Calu3 (cell line): ENCODE results near the gene MFSD6. TPM values are rescaled to one million over a fixed set of nuclear protein-coding genes. Genes with fewer than 3 reads are reported as not detected.
"Not testable (repeated sequence)": the region's sequence is repeated elsewhere in the genome, so short reads cannot be mapped to it uniquely, and the experiment has no call there.

Experiments
- BruUV-seq: library from RNA; stranded (reverse); fragments of 400-500 nt; replicated peaks from 2 replicates; lab custom pipeline; 2021; lab: Mats Ljungman, UMichigan
- CTCF ChIA-PET: fragments of 300-600 bp; sonication (Branson Sonifier 250); formaldehyde crosslinking; loops from one replicate; lab custom pipeline; 2022; ENCODE audit warnings: antibody characterized with exemption; lab: Charles Lee
- DNase-seq: peaks from one replicate; pipeline ENCODE4 v3.0.0; 2022
- H3K27ac Mint-ChIP-seq: one replicate; pipeline ENCODE4 v1.8.0; 2022; ENCODE audit warnings: mixed read lengths; ENCODE audit not compliant: unreplicated experiment
- H3K27me3 Mint-ChIP-seq: one replicate; pipeline ENCODE4 v1.8.0; 2022; ENCODE audit warnings: mixed read lengths; ENCODE audit not compliant: unreplicated experiment
- H3K36me3 Mint-ChIP-seq: one replicate; pipeline ENCODE4 v1.8.0; 2022; ENCODE audit warnings: mild to moderate bottlenecking, moderate library complexity, mixed read lengths; ENCODE audit not compliant: insufficient read depth, unreplicated experiment
- H3K4me1 Mint-ChIP-seq: one replicate; pipeline ENCODE4 v1.8.0; 2022; ENCODE audit warnings: mild to moderate bottlenecking, low read depth, mixed read lengths; ENCODE audit not compliant: unreplicated experiment
- H3K4me3 Mint-ChIP-seq: one replicate; pipeline ENCODE4 v1.8.0; 2022; ENCODE audit warnings: mild to moderate bottlenecking, low read depth, moderate library complexity, mixed read lengths; ENCODE audit not compliant: unreplicated experiment
- H3K9me3 Mint-ChIP-seq: one replicate; pipeline ENCODE4 v1.8.0; 2022; ENCODE audit warnings: low read depth, mixed read lengths; ENCODE audit not compliant: unreplicated experiment
- intact Hi-C: fragments of 100-400 bp; cut with micrococcal nuclease; formaldehyde crosslinking; loops from one replicate; pipeline ENCODE4 v1.10.0; 2022; ENCODE audit not compliant: unreplicated experiment
- total RNA-seq: library from RNA; stranded (reverse); gene quantifications from 2 replicates; pipeline ENCODE4 v1.2.3, GENCODE V29; 2022
- TF ChIP-seq, protein P1 (sequence below): fragments of 200-600 bp; IDR thresholded peaks from one replicate; pipeline ENCODE4 v1.8.0; 2022; ENCODE audit warnings: antibody characterized with exemption; ENCODE audit not compliant: unreplicated experiment

The MFSD6 gene
- total RNA-seq, 1 experiment from 2014 or later, result 39.4 TPM

DNA sequence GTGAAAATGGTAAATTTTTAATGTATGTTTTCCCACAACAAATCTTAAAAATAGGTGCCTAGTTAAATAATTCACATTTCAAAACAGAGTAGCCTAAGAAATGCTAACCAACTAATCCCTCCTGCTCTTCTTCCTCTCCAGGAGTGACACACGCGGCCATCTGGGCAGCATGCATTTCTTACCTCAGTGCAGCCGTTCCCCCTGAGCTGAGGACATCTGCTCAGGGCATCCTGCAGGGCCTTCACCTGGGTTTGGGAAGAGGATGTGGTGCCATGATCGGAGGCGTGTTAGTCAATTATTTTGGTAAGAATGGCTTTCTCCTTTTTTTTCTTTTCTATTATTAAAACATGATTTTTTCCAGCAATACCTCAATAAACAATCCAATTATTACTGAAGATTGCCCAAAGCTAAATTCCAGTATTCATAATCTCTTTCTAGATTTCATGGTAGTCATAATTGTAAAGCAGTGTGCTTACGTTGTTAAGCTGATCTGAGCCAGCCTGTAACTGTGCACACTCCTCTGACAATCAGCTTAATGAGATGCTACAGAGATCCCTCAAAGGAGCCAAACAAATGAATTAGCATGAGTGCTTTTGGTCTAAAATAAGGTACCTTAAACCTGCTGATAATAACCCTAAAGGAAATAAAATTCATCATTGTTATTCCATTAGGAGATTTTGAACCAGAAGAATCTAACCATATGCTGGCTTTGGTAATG lies 80.5 kb downstream of the MFSD6 start:
- H3K36me3 Mint-ChIP-seq, result peaks cover 6% of the 10 kb centered on the region
- intact Hi-C loops, result no loop called here
- peaks cover 7% of the 10 kb centered on the region for H3K4me1 Mint-ChIP-seq
- H3K4me3 Mint-ChIP-seq, result no peak overlapping the region
- H3K9me3 Mint-ChIP-seq, result no peaks in the 10 kb centered on the region
- no peak for DNase-seq
- H3K27me3 Mint-ChIP-seq, result no peaks in the 10 kb centered on the region
- TF ChIP-seq, protein P1, sequence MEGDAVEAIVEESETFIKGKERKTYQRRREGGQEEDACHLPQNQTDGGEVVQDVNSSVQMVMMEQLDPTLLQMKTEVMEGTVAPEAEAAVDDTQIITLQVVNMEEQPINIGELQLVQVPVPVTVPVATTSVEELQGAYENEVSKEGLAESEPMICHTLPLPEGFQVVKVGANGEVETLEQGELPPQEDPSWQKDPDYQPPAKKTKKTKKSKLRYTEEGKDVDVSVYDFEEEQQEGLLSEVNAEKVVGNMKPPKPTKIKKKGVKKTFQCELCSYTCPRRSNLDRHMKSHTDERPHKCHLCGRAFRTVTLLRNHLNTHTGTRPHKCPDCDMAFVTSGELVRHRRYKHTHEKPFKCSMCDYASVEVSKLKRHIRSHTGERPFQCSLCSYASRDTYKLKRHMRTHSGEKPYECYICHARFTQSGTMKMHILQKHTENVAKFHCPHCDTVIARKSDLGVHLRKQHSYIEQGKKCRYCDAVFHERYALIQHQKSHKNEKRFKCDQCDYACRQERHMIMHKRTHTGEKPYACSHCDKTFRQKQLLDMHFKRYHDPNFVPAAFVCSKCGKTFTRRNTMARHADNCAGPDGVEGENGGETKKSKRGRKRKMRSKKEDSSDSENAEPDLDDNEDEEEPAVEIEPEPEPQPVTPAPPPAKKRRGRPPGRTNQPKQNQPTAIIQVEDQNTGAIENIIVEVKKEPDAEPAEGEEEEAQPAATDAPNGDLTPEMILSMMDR, result no peak
- BruUV-seq, result no TSS peak
- CTCF ChIA-PET, result no interaction called here
- no peak overlapping the region for H3K27ac Mint-ChIP-seq

DNA sequence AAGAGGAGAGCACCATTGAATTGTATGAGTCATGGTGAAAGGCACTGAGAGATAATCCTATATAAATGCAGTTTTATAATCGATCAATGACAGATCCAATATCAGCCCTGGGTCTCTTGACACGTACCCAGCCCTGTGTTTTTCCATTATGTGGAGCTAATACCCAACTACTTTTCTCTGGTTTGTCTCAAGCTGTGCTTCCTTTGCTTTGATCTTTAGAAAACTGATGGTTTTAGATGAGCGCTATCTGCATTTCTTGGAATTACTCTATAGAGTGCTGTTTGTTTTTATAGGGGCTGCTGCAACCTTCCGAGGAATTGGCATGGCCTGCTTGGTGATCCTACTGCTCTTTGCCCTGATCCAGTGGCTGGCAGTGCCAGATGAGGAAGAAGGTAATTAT lies 81.3 kb downstream of the MFSD6 start:
- H3K36me3 Mint-ChIP-seq, result peaks cover 6% of the 10 kb centered on the region
- H3K4me3 Mint-ChIP-seq, result no peak overlapping the region
- BruUV-seq, result no TSS peak
- CTCF ChIA-PET, result no interaction called here
- H3K9me3 Mint-ChIP-seq, result no peaks in the 10 kb centered on the region
- intact Hi-C loops, result no loop called here
- TF ChIP-seq, protein P1, result no peak
- no peaks in the 10 kb centered on the region for H3K27me3 Mint-ChIP-seq
- no peak for DNase-seq
- no peak overlapping the region for H3K27ac Mint-ChIP-seq
- H3K4me1 Mint-ChIP-seq, result peaks cover 7% of the 10 kb centered on the region

DNA sequence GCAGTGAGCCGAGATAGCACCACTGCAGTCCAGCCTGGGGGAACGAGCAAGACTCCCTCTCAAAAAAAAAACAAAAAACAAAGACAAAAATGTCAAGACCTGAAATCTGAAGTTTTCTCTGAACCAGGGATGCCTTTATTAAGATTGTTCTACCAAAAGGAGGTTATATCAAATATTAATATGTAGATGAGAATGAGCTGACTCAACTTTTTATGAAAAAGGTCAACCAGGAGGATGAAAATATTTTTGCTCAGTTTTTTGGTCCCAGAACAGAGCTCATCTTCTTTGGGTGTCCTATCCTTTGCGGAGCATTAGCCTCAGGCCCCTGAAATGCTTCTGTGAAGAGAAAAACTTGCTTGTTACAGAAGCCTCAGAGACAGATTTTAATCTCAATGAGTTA lies 82.3 kb downstream of the MFSD6 start:
- Mint-ChIP-seq H3K9me3 (no peaks in the 10 kb centered on the region), H3K36me3 (peaks cover 6% of the 10 kb centered on the region), H3K27ac (no peak overlapping the region), H3K27me3 (no peaks in the 10 kb centered on the region), H3K4me3 (no peak overlapping the region), H3K4me1 (peaks cover 7% of the 10 kb centered on the region)
- TF ChIP-seq, protein P1, result no peak
- intact Hi-C loops, result no loop called here
- CTCF ChIA-PET, result no interaction called here
- no TSS peak for BruUV-seq
- DNase-seq, result no peak

DNA sequence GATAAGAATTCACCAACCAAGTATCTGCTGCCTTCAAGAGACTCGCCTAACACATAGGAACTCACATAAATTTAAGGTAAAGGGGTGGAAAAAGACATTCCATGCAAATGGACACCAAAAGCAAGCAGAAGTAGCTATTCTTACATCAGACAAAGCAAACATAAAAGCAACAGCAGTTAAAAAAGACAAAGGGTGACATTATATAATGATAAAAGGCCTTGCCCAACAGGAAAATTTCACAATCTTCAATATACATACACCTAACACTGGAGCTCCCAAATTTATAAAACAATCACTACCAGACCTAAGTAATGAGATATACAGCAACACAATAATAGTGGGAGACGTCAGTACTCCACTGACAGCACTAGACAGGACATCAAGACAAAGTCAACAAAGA lies 84.9 kb downstream of the MFSD6 start:
- H3K36me3 Mint-ChIP-seq, result peaks cover 6% of the 10 kb centered on the region
- intact Hi-C loops, result no loop called here
- TF ChIP-seq, protein P1, result no peak
- H3K9me3 Mint-ChIP-seq, result no peaks in the 10 kb centered on the region
- H3K4me3 Mint-ChIP-seq, result no peak overlapping the region
- CTCF ChIA-PET, result no interaction called here
- no peaks in the 10 kb centered on the region for H3K4me1 Mint-ChIP-seq
- BruUV-seq, result no TSS peak
- H3K27ac Mint-ChIP-seq, result no peak overlapping the region
- DNase-seq, result no peak
- H3K27me3 Mint-ChIP-seq, result no peaks in the 10 kb centered on the region

DNA sequence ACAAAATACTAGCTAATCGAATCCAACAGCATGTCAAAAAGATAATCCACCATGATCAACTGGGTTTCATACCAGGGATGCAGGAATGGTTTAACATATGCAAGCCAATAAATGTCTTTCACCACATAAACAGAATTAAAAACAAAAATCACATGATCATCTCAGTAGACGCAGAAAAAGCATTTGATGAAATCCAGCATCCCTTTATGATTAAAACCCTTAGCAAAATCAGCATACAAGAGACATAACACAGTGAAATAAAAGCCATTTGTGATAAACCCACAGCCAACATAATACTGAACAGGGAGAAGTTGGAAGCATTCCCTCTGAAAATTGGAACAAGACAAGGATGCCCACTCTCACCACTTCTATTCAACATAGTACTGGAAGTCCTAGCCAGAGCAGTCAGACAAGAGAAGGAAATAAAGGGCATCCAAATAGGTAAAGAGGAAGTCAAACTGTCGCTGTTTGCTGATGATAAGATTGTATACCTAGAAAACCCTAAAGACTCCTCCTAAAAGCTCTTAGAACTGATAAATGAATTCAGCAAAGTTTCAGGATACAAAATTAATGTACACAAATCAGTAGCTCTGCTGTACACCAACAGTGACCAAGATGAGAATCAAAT lies 86.6 kb downstream of the MFSD6 start:
- H3K27me3 Mint-ChIP-seq, DNase-seq, BruUV-seq, H3K36me3 Mint-ChIP-seq, CTCF ChIA-PET, H3K4me1 Mint-ChIP-seq, H3K27ac Mint-ChIP-seq, H3K9me3 Mint-ChIP-seq, H3K4me3 Mint-ChIP-seq, intact Hi-C loops: not testable (repeated sequence)
